ENCODE data around the gene COL8A1. TPM values are rescaled to one million over a fixed set of nuclear protein-coding genes. Genes with fewer than 3 reads are reported as not detected.
A peak's percentile ranks its signal among the peaks of the same experiment; 100 is the strongest.

COL8A1 gene
- total RNA-seq, 3 donors from 2014 or later: 0.11 TPM; not detected in 2

- H3K9me3 Mint-ChIP-seq: no peaks in the 10 kb centered on the region
- no peaks in the 10 kb centered on the region for H3K36me3 Mint-ChIP-seq (ENCODE audit: insufficient read depth)
- DNase-seq (no peak), ATAC-seq (peak in 1 of 2 donors; percentile 21)
- no peak overlapping the region for H3K4me3 Mint-ChIP-seq
- H3K27me3 Mint-ChIP-seq (ENCODE audit: low read depth): peaks cover 2% of the 10 kb centered on the region
- no peaks in the 10 kb centered on the region for H3K4me1 Mint-ChIP-seq (ENCODE audit: low read depth)
These were observed 11.2 kb upstream of the COL8A1 start for GRCh38 chr3:99627062-99627826.

DNA sequence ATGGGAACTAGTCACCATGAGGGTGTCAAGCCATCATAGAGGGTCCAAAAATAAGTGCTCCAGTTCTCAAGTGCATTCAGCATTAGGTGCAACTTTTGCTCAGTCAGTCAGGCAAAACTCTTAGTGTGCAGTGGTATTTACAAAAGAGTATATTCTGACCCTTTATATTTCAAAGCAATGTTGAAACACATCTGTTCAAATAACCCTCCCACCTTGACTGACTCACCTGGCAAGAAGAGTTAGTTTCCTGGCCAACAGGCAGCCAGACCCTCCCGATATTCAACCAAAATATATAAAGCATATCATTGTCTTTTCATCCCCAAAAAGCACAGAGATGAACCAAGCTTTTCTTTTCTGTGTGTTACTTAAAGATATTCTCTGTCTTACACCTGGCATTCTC, 7.6 kb upstream of the COL8A1 start:
- Mint-ChIP-seq H3K4me3 (no peak overlapping the region), H3K9me3 (no peaks in the 10 kb centered on the region), H3K27me3 (ENCODE audit: low read depth) (peaks cover 19% of the 10 kb centered on the region), H3K4me1 (ENCODE audit: low read depth) (no peaks in the 10 kb centered on the region), H3K36me3 (ENCODE audit: insufficient read depth) (no peaks in the 10 kb centered on the region)
- ATAC-seq (no peak), DNase-seq (no peak)

GRCh38 chr3:99633887-99634558, 4.4 kb upstream of the COL8A1 start:
- Mint-ChIP-seq H3K36me3 (ENCODE audit: insufficient read depth) (no peaks in the 10 kb centered on the region), H3K9me3 (no peaks in the 10 kb centered on the region), H3K27me3 (ENCODE audit: low read depth) (peaks cover 45% of the 10 kb centered on the region), H3K4me3 (no peak overlapping the region), H3K4me1 (ENCODE audit: low read depth) (peaks cover 10% of the 10 kb centered on the region)
- DNase-seq: no peak
- no peak for ATAC-seq

- H3K36me3 Mint-ChIP-seq (ENCODE audit: insufficient read depth): no peaks in the 10 kb centered on the region
- peaks cover 48% of the 10 kb centered on the region for H3K27me3 Mint-ChIP-seq (ENCODE audit: low read depth)
- H3K4me1 Mint-ChIP-seq (ENCODE audit: low read depth): peaks cover 10% of the 10 kb centered on the region
These were observed 3.5 kb upstream of the COL8A1 start for GRCh38 chr3:99634881-99635280.

GRCh38 chr3:99635348-99635747, 3.0 kb upstream of the COL8A1 start:
- no peak overlapping the region for H3K4me3 Mint-ChIP-seq
- no peak for ATAC-seq
- no peaks in the 10 kb centered on the region for H3K36me3 Mint-ChIP-seq (ENCODE audit: insufficient read depth)
- no peaks in the 10 kb centered on the region for H3K9me3 Mint-ChIP-seq
- no peak for DNase-seq
- peaks cover 10% of the 10 kb centered on the region for H3K4me1 Mint-ChIP-seq (ENCODE audit: low read depth)
- H3K27me3 Mint-ChIP-seq (ENCODE audit: low read depth): peaks cover 49% of the 10 kb centered on the region

More at GRCh38 chr3:99634881-99635280, 3.5 kb upstream of the COL8A1 start:
- H3K9me3 Mint-ChIP-seq: no peaks in the 10 kb centered on the region
- ATAC-seq: no peak
- DNase-seq: no peak
- H3K4me3 Mint-ChIP-seq: no peak overlapping the region

- ATAC-seq: peak in 1 of 2 donors; percentile 30
- no peak overlapping the region for H3K4me3 Mint-ChIP-seq
- no peaks in the 10 kb centered on the region for H3K36me3 Mint-ChIP-seq (ENCODE audit: insufficient read depth)
- peaks cover 10% of the 10 kb centered on the region for H3K4me1 Mint-ChIP-seq (ENCODE audit: low read depth)
- no peaks in the 10 kb centered on the region for H3K9me3 Mint-ChIP-seq
- no peak for DNase-seq
- peaks cover 52% of the 10 kb centered on the region for H3K27me3 Mint-ChIP-seq (ENCODE audit: low read depth)
These were observed 1.4 kb upstream of the COL8A1 start for GRCh38 chr3:99637016-99637367.

DNA sequence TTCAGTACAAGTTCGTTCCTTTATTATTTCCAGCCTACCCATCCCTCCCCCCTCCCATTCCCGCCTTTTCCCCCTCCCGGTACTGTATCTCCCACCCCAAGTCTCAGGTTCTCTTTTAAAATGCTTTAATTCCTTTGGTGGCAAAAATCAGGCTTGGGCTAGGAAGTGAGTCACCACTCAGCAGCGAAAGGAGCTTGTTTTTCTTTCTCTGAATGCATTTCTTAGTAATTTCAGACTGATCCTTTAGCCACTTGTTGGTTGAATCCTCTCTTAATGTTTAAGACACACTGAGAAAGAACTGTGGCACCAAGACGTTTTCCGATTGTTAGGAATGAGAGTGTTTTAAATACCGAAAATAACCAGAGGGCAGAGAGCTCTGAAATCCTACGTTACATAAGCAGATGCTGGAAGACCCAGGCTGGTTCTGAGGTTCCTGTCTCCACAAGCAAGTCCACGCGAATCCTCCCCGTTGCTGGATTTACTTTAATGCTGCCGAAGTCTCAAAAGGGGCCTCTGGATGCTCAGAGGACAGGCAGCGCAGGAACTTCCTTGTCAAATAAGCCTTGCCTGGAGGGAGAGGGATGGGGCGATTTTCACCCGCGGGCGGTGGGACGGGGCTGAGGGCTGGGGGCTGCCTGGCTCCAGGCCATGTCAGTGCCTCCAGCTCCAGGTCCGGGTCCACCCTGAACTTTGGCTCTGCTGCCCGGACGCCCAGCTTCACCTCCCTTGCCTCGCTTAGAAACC, 854 bp upstream of the COL8A1 start:
- Mint-ChIP-seq H3K4me1 (ENCODE audit: low read depth) (peaks cover 10% of the 10 kb centered on the region), H3K9me3 (no peaks in the 10 kb centered on the region), H3K36me3 (ENCODE audit: insufficient read depth) (no peaks in the 10 kb centered on the region), H3K27me3 (ENCODE audit: low read depth) (peaks cover 50% of the 10 kb centered on the region), H3K4me3 (no peak overlapping the region)
- DNase-seq (no peak), ATAC-seq (peak in 1 of 2 donors; percentile 46)

DNA sequence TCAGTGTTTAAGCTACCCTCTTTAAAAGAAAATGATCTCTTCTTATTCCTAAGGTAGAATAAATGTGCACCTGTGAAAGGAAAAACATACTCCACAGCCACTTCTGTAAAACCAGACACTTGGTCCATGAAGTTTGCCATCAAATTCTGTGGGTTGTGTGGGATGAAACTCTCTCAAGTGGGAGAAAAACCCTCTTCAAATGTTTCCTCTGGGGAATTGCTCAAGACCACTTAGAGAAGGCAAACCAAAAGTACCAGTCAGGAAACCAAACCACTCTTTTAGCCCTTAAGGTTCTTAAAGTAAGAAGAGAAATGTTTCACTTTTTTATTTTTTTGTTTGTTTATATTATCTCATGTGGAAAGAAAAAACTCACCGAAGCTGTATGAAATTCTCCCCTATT, 1.2 kb downstream of the COL8A1 start:
- DNase-seq: no peak
- Mint-ChIP-seq H3K9me3 (no peaks in the 10 kb centered on the region), H3K36me3 (ENCODE audit: insufficient read depth) (no peaks in the 10 kb centered on the region), H3K27me3 (ENCODE audit: low read depth) (peaks cover 41% of the 10 kb centered on the region), H3K4me3 (no peak overlapping the region), H3K4me1 (ENCODE audit: low read depth) (peaks cover 10% of the 10 kb centered on the region)
- no peak for ATAC-seq

DNA sequence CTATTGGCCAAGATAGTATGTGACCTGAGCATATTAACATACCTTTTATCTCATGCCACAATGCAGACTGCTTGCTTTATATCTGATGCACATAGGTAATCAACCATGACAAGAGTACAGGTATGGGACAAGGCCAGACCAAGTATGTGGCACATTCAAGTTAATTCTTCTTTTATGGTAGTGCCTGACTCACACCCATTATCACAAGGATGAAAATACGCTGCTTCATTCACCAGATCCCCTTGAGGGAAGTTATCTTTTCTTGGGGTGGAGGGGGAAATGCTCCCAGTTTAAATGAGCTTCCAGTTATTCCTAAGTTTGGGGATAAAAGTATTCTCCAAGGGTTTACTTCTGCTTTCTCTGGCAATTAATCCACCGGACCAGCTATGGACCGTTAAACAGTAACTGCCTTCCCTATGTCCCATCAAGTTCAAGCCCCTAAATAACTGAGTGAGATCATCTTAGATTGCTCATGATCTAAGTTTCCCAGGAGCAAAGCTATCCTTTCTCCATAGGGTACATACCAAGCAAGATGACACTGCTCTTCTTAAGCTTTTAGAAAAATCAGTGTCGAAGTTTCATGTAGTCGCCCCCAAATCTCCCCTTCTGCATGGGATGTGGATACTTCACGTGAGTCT, 1.9 kb downstream of the COL8A1 start:
- no peaks in the 10 kb centered on the region for H3K9me3 Mint-ChIP-seq
- no peak for ATAC-seq
- H3K4me1 Mint-ChIP-seq (ENCODE audit: low read depth): peaks cover 10% of the 10 kb centered on the region
- no peak overlapping the region for H3K4me3 Mint-ChIP-seq
- H3K27me3 Mint-ChIP-seq (ENCODE audit: low read depth): peaks cover 36% of the 10 kb centered on the region
- H3K36me3 Mint-ChIP-seq (ENCODE audit: insufficient read depth): no peaks in the 10 kb centered on the region
- DNase-seq: no peak

DNA sequence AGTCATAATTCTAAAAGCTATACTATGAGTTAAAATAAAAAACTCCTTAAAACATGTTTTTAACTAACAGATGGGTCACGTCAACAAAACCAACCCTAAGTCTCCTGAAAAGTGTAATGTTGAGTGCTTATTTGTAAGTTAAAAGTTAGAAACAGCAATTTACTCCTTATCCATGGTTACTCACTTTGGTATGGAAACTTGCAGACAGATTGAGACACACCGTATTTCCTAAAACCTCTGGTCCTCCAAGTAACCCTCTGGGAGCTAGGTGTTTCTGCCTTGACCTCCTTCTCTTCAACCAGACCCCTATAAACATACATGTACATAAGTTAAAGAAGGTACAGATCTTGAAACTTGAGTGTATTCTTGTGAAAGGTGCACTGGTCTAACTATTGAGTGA, 3.1 kb downstream of the COL8A1 start:
- no peak for DNase-seq
- no peak overlapping the region for H3K4me3 Mint-ChIP-seq

DNA sequence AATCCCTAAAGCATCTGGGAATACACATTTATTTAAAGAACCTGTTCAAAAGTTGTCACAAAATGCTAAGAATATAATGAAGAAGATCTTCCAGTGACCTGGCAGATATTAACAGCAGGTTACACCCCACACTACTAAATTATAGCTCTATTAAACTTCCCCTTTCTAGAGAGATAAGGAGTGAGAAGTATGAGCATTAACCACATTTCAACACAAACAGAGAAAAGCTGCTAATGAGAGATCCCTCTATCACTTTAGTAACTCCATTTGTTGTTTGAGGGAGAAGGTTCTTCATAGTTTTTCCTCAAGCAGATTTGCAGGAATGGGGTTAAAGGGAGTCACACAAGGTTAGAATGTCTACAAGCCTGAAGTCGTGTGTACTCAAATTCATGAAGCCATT, 3.6 kb downstream of the COL8A1 start:
- Mint-ChIP-seq H3K4me3 (no peak overlapping the region), H3K36me3 (ENCODE audit: insufficient read depth) (no peaks in the 10 kb centered on the region), H3K27me3 (ENCODE audit: low read depth) (peaks cover 28% of the 10 kb centered on the region), H3K4me1 (ENCODE audit: low read depth) (peaks cover 10% of the 10 kb centered on the region), H3K9me3 (no peaks in the 10 kb centered on the region)
- ATAC-seq (no peak), DNase-seq (no peak)

More for the DNA sequence above, 3.1 kb downstream of the COL8A1 start:
- peaks cover 32% of the 10 kb centered on the region for H3K27me3 Mint-ChIP-seq (ENCODE audit: low read depth)
- ATAC-seq: no peak
- H3K36me3 Mint-ChIP-seq (ENCODE audit: insufficient read depth): no peaks in the 10 kb centered on the region
- H3K4me1 Mint-ChIP-seq (ENCODE audit: low read depth): peaks cover 10% of the 10 kb centered on the region
- H3K9me3 Mint-ChIP-seq: no peaks in the 10 kb centered on the region

- no peak for ATAC-seq
- Mint-ChIP-seq H3K4me3 (no peak overlapping the region), H3K36me3 (ENCODE audit: insufficient read depth) (no peaks in the 10 kb centered on the region), H3K27me3 (ENCODE audit: low read depth) (peaks cover 12% of the 10 kb centered on the region), H3K4me1 (ENCODE audit: low read depth) (no peaks in the 10 kb centered on the region), H3K9me3 (no peaks in the 10 kb centered on the region)
- no peak for DNase-seq
These were observed 5.6 kb downstream of the COL8A1 start for GRCh38 chr3:99644017-99644416.

DNA sequence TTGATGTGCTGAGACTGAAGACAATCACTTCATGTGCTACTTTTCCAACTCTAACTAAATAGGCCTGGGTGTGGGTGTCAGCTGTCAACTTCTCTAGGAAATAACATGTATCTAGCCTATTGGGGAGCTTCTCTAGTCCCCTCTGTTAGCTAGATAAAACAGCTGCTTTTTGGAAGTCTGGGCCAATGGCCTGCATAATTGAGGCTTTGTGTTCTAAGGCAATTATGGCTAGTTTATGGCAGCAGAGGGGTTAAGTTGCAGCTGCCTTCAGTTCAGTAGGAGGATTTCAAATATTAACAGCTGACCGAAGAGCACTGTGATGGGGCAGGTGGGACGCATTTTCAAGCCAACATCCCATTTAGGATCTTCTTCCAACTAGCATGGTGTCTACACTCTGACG, 6.4 kb downstream of the COL8A1 start:
- no peak for ATAC-seq
- Mint-ChIP-seq H3K4me1 (ENCODE audit: low read depth) (no peaks in the 10 kb centered on the region), H3K9me3 (no peaks in the 10 kb centered on the region), H3K27me3 (ENCODE audit: low read depth) (peaks cover 9% of the 10 kb centered on the region), H3K4me3 (no peak overlapping the region), H3K36me3 (ENCODE audit: insufficient read depth) (no peaks in the 10 kb centered on the region)
- DNase-seq: no peak

All from activated T-cell treated with anti-CD3 and anti-CD28 coated beads, Interleukin-2, amount 50 U/mL, for 4 hours (primary cell).